HG03354 (cell line): ENCODE measurements around the gene URB1.
"Not testable (repeated sequence)": the region's sequence is repeated elsewhere in the genome, so short reads cannot be mapped to it uniquely, and the experiment has no call there.

Source experiments
- ATAC-seq: cut with Tn5 transposase; IDR thresholded peaks from one replicate; pipeline ENCODE4 v1.9.1; 2021; ENCODE audit warnings: mild to moderate bottlenecking; ENCODE audit not compliant: unreplicated experiment, poor library complexity, severe bottlenecking

The URB1 gene

DNA sequence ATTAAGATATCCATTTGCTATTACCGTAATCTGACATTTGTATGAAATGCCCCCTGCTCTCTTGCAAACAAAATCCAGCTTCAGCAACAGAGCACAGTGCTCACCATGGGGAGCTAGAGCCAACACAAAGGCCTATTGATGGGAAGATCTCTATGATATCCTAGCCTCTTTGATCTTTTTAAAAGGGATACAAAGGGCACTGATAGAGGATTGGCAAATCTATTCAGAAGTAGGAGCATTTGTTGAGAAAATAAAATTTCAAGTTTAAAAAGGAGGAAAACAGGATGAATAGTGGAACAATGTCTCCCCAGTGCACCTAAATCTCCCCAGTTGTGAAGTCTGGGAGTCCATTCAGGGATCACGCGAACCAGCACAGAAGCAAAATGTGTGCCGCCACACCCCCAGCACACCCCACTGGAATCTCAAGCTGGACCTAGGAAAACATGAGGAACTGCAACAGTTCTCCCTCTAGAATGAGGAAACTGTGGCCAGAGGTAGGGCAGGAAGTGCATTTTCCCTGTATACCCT lies 62.0 kb downstream of the URB1 start:
- ATAC-seq, result no peak

DNA sequence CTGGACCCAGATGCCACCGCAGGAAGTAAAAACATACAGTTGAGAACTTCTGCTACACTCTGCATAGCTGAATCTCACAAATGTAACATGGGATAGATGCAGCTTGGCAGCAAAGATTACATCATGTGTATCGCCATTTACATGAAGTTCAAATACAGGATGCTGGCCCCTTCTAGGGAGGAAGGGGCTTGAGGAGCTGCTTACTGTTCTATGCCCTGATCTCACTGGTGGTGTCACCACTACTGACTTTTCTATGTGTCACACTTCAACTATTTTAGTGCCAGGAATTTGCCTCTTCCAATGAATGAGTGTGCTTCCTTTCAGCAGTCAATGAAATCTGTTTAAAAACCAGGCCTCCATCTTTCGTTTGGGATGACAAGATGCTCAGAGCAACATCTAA lies 63.0 kb downstream of the URB1 start:
- ATAC-seq, result no peak

GRCh38 chr21:32329331-32329730 lies 63.5 kb downstream of the URB1 start:
- no peak for ATAC-seq

- no peak for ATAC-seq
Measured at GRCh38 chr21:32328595-32328994, 64.2 kb downstream of the URB1 start.

DNA sequence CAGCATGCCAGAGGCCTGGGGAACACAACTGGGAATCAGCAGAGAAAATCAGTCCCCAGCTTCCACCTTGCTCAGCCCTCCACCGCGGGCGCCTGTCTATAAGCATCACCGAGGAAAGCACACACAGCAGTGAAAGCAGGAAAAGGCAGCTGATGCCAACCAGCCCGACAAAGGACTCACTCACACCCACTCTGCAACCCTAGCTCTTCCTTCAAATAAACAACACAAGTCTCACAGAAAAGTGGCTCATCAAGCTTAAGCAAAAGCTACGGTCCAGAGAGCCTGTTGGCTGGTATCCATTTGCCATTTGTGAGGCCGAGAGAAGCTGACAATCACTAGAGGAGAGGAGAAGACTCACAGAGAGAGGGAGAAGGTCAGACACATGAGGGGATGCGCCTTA lies 67.1 kb downstream of the URB1 start:
- ATAC-seq, result no peak

DNA sequence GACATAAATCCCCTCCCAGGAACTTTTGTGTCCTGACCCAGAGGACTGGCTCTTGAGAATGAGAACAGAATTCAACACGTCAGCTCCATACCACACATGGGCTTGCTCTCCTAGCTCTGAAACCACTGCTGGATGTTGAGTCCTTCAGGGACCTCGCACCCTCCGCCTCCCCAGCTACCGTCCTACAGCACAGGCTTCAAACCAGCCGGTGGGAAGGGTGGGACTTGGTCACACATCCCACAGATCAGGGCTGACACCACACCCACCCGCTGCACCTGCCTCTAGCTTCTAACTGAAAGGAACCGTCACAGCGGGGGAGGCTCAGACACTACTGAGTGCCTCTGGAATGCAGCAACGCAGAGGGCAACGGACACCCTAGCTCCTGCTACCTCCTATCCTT lies 70.1 kb downstream of the URB1 start:
- no peak for ATAC-seq

GRCh38 chr21:32322103-32322502 lies 70.7 kb downstream of the URB1 start:
- ATAC-seq, result no peak

GRCh38 chr21:32321480-32321879 lies 71.3 kb downstream of the URB1 start:
- no peak for ATAC-seq

GRCh38 chr21:32320726-32321125 lies 72.1 kb downstream of the URB1 start:
- no peak for ATAC-seq

DNA sequence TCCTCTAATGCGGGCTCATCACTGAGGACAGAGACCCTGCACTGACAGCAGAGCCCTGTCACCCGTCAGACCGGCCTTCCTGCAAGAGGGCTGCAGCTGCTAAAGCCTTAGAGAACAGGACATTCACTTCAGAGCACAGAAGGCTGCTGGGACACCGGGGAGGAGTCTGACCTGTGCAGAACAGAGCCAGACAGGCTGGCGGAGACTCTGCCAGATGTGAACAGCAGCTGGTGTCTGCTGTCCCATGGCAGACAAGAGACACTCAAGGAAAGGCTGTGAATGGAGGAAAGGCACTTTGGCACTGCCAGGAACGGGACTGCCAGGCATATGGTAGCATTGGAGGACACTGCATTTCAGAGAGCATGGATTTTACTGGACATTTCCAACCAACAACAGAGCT lies 72.8 kb downstream of the URB1 start:
- no peak for ATAC-seq

- no peak for ATAC-seq
Measured at GRCh38 chr21:32319012-32319411, 73.8 kb downstream of the URB1 start.

GRCh38 chr21:32317726-32318125 lies 75.1 kb downstream of the URB1 start:
- ATAC-seq, result no peak

DNA sequence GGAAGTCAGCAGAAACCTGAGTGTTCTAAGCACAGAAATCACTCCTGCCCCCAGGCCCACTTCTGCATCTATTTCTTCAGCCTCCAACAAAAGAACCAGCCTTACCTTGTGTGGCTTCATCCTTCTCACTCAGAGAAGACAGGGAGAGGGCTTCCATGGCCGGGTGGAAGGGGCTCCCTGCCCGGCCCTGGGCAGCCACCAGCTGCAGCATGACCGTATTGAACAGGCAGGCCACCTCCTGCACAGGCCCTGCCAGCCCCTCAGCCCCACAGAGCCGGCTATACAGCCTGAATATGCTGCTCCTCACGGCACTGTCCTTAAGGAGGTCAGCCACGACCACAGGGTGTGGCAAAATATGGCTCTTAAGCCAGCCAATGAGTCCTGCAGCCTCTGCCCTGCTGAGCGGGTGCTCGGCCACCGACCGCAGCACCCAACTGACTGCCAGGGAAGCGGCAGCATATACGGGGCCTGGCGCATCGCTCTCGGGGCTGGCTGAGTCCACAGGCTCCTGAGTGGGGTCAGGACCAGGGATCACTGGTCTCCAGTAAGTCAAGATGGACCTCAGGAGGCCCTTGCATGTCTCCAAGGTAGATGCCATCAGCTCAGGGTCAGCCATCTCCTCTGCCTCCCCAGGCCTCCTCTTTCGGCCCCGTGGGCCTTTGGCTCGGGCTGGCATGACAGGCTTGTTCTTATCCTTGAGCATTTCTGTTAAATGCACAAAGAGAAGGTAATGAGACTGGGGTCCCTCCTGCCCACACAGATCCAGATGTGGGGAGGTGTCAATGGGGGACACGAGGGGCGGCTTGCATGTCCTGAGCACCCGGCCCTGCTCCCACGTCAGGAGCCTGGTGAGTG lies 76.2 kb downstream of the URB1 start:
- no peak for ATAC-seq

GRCh38 chr21:32315511-32316281 lies 77.1 kb downstream of the URB1 start:
- no peak for ATAC-seq

GRCh38 chr21:32314806-32315205 lies 78.0 kb downstream of the URB1 start:
- no peak for ATAC-seq

GRCh38 chr21:32312976-32313375 lies 79.8 kb downstream of the URB1 start:
- ATAC-seq, result no peak

- ATAC-seq, result no peak
Measured at GRCh38 chr21:32312326-32312725, 80.5 kb downstream of the URB1 start.

DNA sequence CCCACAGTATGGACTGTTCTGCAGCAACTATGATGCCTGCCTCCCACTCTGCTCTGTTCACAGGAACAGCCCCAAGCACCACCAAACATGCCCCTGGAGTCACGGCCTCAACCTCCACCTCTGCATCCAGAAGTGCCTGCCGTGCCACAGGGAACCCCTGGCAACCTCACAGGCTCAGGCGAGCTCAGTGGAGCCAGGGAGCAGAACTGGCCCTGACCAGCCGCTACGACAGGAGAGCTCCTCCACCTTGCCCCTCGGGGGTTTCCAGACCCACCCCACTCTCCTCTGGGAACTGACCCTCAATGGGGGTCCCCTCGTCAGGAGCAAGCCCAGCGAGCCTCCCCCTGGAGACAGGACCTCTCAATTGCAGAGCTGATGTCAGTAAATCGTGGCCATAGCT lies 81.2 kb downstream of the URB1 start:
- ATAC-seq, result no peak

- not testable (repeated sequence) for ATAC-seq
Measured at GRCh38 chr21:32310976-32311375, 81.8 kb downstream of the URB1 start.

GRCh38 chr21:32309906-32310460 lies 82.8 kb downstream of the URB1 start:
- no peak for ATAC-seq

DNA sequence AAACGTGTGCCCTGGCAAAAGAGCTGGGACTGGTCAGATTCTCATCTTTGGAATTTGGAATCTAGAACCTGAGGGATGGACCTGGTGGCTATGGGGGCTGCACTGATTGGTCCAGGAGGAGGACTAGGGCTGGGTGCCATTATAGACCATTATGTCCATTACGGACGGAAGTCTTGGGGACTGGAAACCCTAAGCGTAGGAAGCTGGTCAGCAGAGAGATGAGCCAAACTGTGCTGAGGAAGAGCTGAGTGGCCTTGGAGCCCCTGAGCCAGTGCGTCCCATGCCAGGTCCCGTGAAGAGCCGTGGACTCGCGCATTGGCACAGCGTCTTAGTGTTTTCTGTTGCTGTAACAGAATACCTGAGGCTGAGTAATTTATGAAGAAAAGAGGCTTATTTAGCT lies 84.1 kb downstream of the URB1 start:
- no peak for ATAC-seq
